HG02642 (cell line): Measurements from ENCODE around the gene KBTBD13.

Experiments
- ATAC-seq: cut with Tn5 transposase; IDR thresholded peaks from one replicate; pipeline ENCODE4 v1.9.1; 2021; ENCODE audit warnings: mild to moderate bottlenecking; ENCODE audit not compliant: unreplicated experiment, poor library complexity

Gene KBTBD13

DNA sequence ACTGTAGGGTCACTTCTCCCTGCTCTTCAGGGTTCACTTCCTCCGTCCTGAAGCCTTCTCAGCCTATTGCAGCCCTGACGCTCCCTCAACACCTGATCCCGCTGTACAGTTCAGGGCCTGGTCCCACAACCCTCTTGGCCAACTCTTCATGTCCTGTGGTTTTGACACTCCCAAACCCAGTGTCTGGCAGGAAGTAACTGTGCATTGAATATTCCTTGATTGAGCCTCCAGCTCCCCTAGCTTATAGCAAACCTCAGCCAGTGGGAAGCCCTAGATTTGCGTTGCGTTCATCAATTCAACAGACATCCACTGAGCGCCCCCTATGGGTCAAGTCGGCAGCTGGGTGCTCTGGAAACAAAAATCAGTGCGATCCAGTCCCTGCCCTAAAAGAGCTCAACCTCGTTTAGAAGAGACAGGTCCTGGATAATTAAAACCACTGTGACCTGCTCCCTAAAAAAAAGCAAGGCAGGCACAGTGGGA, 24.9 kb downstream of the KBTBD13 start:
- ATAC-seq = no peak

DNA sequence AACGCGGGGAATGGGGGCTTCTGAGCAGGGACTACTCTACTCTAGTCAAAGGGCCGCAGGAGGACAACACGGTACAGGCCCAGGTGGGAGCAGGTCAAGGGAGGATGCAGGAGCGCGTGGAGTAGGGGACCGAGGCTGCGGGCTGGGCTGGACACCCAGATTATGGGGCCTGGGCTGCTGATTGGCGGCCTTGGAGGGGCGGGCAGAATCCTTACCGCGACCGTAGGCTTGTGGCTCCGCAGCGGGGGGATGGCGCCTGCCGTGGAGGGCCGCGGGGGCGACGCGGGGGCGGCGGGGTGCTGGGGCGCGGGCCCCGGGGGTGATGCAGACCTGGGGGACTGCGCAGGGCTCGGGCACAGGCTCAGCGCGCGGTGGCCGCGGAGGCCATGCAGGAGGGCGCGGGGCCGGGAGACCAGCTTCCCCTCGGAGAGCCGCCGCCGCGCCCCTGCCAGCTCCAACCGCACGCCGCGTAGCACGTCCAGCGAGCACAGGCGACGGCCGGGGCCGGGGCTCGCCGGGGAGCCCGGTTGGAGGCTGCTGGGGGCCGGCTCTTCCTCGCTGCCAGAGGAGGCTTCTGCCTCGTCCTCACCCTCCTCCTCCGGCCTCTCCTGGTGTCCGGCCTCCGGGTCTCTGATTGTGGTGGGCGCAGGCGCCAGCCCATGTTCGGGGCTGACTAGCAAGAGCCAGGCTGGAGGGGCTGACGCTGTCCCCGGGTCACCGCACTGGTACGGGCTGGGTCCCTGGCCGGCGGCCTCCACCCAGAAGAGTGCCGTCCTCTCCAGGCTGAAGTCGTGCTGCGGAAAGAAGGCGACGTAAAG, 25.6 kb downstream of the KBTBD13 start:
- no peak for ATAC-seq

DNA sequence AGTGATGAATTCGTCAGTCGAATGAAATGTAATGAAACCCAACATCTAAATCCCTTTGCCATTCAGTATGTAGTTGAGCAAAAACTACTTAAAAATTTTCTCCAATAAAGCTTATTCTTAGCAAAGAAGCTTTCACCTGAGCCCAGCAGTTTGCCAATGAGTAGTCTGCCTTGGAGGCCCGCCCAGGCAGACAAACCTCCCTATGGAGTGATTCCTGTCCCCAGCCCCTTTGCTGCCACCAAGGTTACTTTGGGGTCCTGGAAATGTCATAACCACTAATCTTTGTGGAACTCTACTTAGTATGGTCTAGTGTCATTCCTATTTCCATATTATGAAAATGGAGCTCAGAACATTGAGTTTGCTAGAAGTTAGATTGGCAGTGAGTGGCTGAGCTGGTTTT, 26.4 kb downstream of the KBTBD13 start:
- ATAC-seq = no peak

DNA sequence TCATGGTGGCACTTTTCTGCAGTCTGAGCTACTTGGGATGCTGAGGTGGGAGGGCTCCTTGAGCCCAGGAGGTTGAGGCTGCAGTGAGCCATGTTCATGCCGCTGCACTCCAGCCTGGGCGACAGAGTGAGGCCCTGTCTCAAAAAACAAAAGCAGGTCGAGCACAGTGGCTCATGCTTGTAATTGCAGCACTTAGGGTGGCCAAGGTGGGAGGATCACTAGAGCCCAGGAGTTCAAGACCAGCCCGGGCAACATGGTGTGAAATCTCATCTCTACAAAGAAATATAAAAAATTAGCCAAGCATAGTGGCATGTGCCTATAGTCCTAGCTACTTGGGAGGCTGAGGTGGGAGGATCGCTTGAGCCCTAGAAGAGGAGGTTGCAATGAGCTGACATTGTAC, 28.5 kb downstream of the KBTBD13 start:
- no peak for ATAC-seq

DNA sequence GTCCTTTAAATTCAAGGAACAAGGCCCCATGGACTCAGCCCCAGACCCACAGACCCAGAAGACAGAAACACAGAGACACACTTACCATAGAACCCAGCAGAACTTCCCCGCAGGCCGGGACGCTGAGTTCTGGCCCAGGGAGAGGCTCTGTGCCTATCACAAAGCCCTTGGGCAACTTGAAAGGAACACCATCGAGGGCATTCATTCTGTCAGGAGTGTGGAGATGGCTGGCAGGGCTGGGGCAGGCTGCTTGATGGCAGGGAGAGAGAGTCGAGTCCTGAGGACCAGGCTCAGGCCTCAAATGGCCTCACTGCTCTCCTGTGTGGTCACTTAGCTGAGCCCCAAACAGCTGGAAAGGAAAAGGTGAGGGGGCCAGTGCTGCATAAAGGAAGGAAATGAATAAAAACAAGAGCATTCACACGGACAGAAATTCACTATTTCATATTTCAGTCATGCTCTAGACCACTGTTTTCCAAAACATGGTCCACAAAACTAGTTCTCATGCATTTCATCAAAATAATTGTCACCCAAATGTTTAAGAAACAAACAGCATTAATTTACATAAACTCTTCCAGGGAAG, 29.6 kb downstream of the KBTBD13 start:
- ATAC-seq = no peak

DNA sequence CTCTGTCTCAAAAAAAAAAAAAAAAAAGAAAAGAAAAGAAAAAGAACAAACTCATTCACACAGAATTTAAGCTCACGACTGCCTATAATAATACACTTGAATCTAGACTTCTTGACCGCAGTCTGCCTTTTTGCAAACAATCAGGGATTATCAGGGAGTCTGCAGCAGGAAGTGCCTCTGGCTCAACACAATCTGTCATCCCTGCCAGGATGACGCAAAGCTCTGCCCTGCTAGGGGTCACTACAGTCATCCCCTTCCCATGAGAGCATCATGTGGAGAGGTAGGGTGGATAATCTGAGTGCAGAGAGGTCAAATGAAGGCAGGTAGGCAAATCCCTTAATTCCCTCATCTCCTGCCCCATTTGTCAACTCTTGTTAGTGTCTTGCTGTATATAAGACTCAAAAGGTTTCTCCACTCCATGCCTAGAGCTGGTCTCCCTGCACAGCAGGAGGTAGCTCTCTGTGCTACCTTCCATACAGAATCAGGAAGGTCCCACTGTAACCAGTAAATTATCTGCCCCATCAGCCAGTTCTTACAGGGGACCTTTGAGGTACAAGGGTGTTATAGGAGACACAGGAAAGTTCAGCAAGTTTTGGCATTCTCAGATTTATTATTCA, 34.2 kb downstream of the KBTBD13 start:
- no peak for ATAC-seq

DNA sequence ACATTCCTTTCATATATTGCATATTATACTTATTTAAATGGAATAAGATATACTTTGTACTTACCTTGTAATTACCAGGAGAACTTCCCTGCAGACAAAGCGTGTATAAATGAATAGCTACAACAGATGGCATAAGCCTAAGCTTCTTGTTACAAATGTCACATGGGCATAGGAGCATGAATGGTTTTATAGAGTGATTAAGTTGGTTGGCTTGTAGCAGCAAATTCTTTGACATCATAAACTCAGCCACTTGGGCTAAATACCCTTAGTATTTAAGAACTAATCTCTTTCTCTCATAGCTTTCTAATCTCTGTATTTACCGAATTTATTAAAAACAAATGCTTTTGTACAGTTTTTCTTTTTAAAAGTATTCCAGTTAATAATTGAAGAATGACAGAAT, 38.5 kb downstream of the KBTBD13 start, which contains the start of gene UBAP1L:
UBAP1L (minus strand) TSS at position 115 of the 400 bp plus-strand sequence. CDS start 8,985 bp downstream, outside the sequence.
- ATAC-seq = no peak

DNA sequence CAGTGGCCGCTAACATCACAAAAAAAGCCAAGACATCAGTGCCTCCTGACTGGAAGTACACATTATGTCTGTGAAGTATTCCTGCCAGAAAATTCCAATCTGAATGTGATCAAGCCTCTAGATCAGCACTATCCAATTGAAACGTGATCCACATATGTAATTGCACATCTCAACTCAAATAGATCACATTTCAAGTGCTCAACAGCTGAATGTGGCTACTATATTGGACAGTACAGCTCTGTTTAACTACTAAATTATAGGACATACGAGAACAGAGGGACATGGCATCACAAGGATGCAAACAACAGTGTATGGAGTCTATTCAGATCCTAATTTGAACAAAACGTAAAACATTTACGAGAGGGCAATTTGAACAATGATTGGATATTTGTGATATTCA, 39.0 kb downstream of the KBTBD13 start:
- no peak for ATAC-seq
